Measurements from ENCODE around the gene GSG1L.
"Not testable (repeated sequence)": the region's sequence is repeated elsewhere in the genome, so short reads cannot be mapped to it uniquely, and the experiment has no call there.

Gene GSG1L

GRCh38 chr16:28011971-28012445, 51.5 kb downstream of the GSG1L start:
- FAIRE-seq, result no peak

- no peak for FAIRE-seq
Measured at GRCh38 chr16:28011223-28011622, 52.3 kb downstream of the GSG1L start.

GRCh38 chr16:28010671-28011070, 52.8 kb downstream of the GSG1L start:
- FAIRE-seq, result no peak

- no peak for FAIRE-seq
Measured at GRCh38 chr16:28009586-28010373, 53.7 kb downstream of the GSG1L start.

- no peak for FAIRE-seq
Measured at GRCh38 chr16:28003923-28004322, 59.6 kb downstream of the GSG1L start.

- FAIRE-seq, result no peak
Measured at GRCh38 chr16:28003021-28003865, 60.3 kb downstream of the GSG1L start.

- no peak for FAIRE-seq
Measured at GRCh38 chr16:28001642-28002041, 61.9 kb downstream of the GSG1L start.

GRCh38 chr16:28001184-28001583, 62.3 kb downstream of the GSG1L start:
- no peak for FAIRE-seq

GRCh38 chr16:28000314-28001169, 63.0 kb downstream of the GSG1L start:
- FAIRE-seq, result no peak

- no peak for FAIRE-seq
Measured at GRCh38 chr16:27999687-28000086, 63.8 kb downstream of the GSG1L start.

GRCh38 chr16:27995378-27995777, 68.1 kb downstream of the GSG1L start:
- FAIRE-seq, result no peak

GRCh38 chr16:27994686-27995085, 68.8 kb downstream of the GSG1L start:
- FAIRE-seq, result no peak

- FAIRE-seq, result no peak
Measured at GRCh38 chr16:27993587-27993986, 69.9 kb downstream of the GSG1L start.

GRCh38 chr16:27991876-27992275, 71.6 kb downstream of the GSG1L start:
- no peak for FAIRE-seq

GRCh38 chr16:27985981-27986380, 77.5 kb downstream of the GSG1L start:
- FAIRE-seq, result no peak

- no peak for FAIRE-seq
Measured at GRCh38 chr16:27984121-27984520, 79.4 kb downstream of the GSG1L start.

GRCh38 chr16:27983244-27983643, 80.3 kb downstream of the GSG1L start:
- no peak for FAIRE-seq

- no peak for FAIRE-seq
Measured at GRCh38 chr16:27982184-27982583, 81.3 kb downstream of the GSG1L start.

- no peak for FAIRE-seq
Measured at GRCh38 chr16:27980919-27981700, 82.4 kb downstream of the GSG1L start.

GRCh38 chr16:27980076-27980775, 83.3 kb downstream of the GSG1L start:
- no peak for FAIRE-seq

- FAIRE-seq, result not testable (repeated sequence)
Measured at GRCh38 chr16:27979668-27980067, 83.8 kb downstream of the GSG1L start.
